ENCODE measurements around the gene TCF4.

Gene TCF4

DNA sequence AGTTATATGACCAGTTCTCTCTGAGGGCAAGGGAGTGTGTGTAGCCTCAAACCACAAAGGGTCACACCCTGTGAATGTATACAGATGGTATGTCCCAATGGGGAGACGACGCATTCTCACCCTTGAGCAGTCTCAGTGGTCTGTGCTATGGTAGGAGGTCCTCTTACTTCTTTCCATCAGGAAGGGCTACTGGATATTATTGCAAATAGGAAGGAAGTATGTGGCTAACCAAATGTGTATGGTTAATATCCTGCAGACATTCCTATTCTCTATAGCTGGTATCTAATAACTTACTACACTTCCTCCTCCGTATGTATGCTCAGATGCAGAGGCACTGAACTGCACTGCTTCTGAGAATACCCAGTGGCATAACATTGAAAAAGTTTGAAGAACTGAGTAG, 322.0 kb downstream of the TCF4 start:
- no peaks in the 10 kb centered on the region for H3K9me3 ChIP-seq (ENCODE audit: control insufficient read depth, low read depth, low read length)
- no peak overlapping the region for H3K9ac ChIP-seq (ENCODE audit: low read length)
- H3K36me3 ChIP-seq (ENCODE audit: control insufficient read depth, low read depth, low read length) = peaks cover 32% of the 10 kb centered on the region
- H3K4me1 ChIP-seq (ENCODE audit: control insufficient read depth, low read depth, low read length) = peaks cover 26% of the 10 kb centered on the region
- H3K27me3 ChIP-seq (ENCODE audit: control insufficient read depth, insufficient read depth, low read length) = no peaks in the 10 kb centered on the region
- no peak overlapping the region for H3K27ac ChIP-seq (ENCODE audit: low read length)
- no peak overlapping the region for H3K4me3 ChIP-seq (ENCODE audit: low read length)

DNA sequence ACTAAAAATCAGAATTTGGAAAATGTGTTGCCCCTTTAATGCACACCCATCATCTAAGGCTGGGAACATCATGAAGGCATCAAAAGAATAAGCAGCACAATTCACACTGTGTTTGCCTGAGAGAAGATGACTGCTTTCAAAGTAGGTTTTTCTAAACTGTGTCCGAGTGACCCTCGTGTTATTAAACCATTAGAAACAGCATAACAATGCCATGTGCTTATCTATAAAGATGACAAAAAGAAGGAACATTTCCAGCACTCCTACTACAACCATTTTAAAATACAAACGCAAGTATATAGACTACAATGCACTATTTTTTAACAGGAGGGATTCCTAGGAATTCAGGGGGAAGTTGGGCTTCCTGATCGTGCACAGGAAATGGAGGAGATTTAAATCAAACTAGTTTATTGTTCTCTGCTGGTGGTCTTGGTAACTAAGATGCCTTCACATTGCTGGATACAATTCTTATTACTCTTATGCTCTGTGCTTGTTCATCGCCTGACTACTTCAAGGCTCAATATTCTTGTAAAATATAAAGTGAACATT, 322.8 kb downstream of the TCF4 start:
- H3K9ac ChIP-seq (ENCODE audit: low read length) = no peak overlapping the region
- H3K4me3 ChIP-seq (ENCODE audit: low read length) = no peak overlapping the region
- peaks cover 26% of the 10 kb centered on the region for H3K4me1 ChIP-seq (ENCODE audit: control insufficient read depth, low read depth, low read length)
- no peaks in the 10 kb centered on the region for H3K9me3 ChIP-seq (ENCODE audit: control insufficient read depth, low read depth, low read length)
- H3K36me3 ChIP-seq (ENCODE audit: control insufficient read depth, low read depth, low read length) = peaks cover 34% of the 10 kb centered on the region
- no peak overlapping the region for H3K27ac ChIP-seq (ENCODE audit: low read length)
- H3K27me3 ChIP-seq (ENCODE audit: control insufficient read depth, insufficient read depth, low read length) = no peaks in the 10 kb centered on the region

- Histone ChIP-seq H3K4me3 (ENCODE audit: low read length) (no peak overlapping the region), H3K27me3 (ENCODE audit: control insufficient read depth, insufficient read depth, low read length) (no peaks in the 10 kb centered on the region), H3K27ac (ENCODE audit: low read length) (no peak overlapping the region), H3K9me3 (ENCODE audit: control insufficient read depth, low read depth, low read length) (no peaks in the 10 kb centered on the region), H3K4me1 (ENCODE audit: control insufficient read depth, low read depth, low read length) (peaks cover 26% of the 10 kb centered on the region), H3K36me3 (ENCODE audit: control insufficient read depth, low read depth, low read length) (peaks cover 29% of the 10 kb centered on the region), H3K9ac (ENCODE audit: low read length) (no peak overlapping the region)
Observed at GRCh38 chr18:55264108-55264507, 323.9 kb downstream of the TCF4 start.

DNA sequence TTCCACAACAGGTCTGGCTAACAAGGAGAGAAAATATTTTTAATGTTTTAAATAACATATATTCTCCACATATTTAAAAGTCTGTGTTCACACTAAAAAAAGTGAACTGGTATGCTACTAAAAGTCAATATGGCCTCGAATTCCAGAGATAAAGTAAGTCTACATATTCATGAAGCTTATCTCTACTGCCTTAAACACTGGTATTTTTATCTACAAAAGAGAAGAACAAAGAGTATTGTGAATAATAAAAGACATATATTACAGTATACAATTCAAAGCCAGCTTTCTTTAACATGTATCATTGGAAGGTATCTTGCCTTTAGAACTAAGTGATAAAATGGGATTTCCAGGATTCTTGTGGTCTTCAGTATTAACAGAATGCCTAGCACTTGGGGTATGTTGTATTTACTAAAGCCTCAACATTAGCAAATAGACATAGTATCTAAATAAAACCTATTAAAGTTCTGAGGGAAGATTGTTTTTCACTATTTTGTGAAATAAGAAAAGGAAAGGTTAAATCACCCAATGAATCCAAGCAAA, 325.9 kb downstream of the TCF4 start:
- Histone ChIP-seq H3K4me3 (ENCODE audit: low read length) (no peak overlapping the region), H3K9ac (ENCODE audit: low read length) (no peak overlapping the region), H3K4me1 (ENCODE audit: control insufficient read depth, low read depth, low read length) (peaks cover 26% of the 10 kb centered on the region), H3K9me3 (ENCODE audit: control insufficient read depth, low read depth, low read length) (no peaks in the 10 kb centered on the region), H3K36me3 (ENCODE audit: control insufficient read depth, low read depth, low read length) (peaks cover 26% of the 10 kb centered on the region), H3K27ac (ENCODE audit: low read length) (no peak overlapping the region), H3K27me3 (ENCODE audit: control insufficient read depth, insufficient read depth, low read length) (no peaks in the 10 kb centered on the region)

DNA sequence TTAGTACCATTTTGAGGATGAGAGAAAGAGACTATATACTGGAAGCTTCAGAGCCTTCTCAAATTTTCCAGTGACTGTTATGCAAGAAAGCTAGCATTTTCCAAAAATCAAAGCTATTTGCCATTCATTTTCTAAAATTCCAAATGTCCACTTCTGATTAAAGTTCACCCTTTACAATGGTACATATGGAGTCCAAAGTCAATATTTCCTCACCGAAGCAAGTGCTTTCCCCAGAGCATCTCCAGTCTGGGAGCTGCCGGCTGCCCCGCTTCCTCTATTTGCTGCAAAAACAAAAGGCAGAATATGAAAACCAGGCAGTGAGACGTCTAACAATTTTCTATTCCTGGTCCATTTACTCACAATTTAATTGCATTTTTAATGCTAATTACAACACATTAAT, 326.7 kb downstream of the TCF4 start:
- Histone ChIP-seq H3K4me3 (ENCODE audit: low read length) (no peak overlapping the region), H3K9me3 (ENCODE audit: control insufficient read depth, low read depth, low read length) (no peaks in the 10 kb centered on the region), H3K36me3 (ENCODE audit: control insufficient read depth, low read depth, low read length) (peaks cover 25% of the 10 kb centered on the region), H3K27me3 (ENCODE audit: control insufficient read depth, insufficient read depth, low read length) (no peaks in the 10 kb centered on the region), H3K4me1 (ENCODE audit: control insufficient read depth, low read depth, low read length) (peaks cover 26% of the 10 kb centered on the region), H3K9ac (ENCODE audit: low read length) (no peak overlapping the region), H3K27ac (ENCODE audit: low read length) (no peak overlapping the region)

DNA sequence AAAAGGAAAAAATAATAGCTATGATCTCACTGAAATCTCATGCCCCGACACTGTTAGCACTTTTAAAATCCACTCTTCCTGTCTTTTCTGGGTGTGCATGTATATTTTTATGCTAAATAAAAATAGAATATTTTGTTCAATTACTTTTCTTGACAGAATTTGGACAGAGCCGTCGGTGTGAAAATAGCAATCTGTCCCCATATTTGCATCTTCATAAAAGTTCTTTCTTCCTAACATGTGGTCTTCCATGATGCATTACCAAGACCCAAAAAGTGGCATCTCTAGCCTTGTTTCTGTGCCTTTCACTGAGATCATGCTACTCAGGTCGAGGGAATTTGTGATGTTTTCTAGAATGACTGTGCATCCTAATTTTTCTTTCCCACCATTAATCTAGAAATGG, 329.9 kb downstream of the TCF4 start:
- Histone ChIP-seq H3K36me3 (ENCODE audit: control insufficient read depth, low read depth, low read length) (peaks cover 37% of the 10 kb centered on the region), H3K27me3 (ENCODE audit: control insufficient read depth, insufficient read depth, low read length) (no peaks in the 10 kb centered on the region), H3K4me1 (ENCODE audit: control insufficient read depth, low read depth, low read length) (peaks cover 6% of the 10 kb centered on the region), H3K27ac (ENCODE audit: low read length) (no peak overlapping the region), H3K9me3 (ENCODE audit: control insufficient read depth, low read depth, low read length) (no peaks in the 10 kb centered on the region), H3K9ac (ENCODE audit: low read length) (no peak overlapping the region), H3K4me3 (ENCODE audit: low read length) (no peak overlapping the region)

- Histone ChIP-seq H3K4me3 (ENCODE audit: low read length) (no peak overlapping the region), H3K27ac (ENCODE audit: low read length) (no peak overlapping the region), H3K27me3 (ENCODE audit: control insufficient read depth, insufficient read depth, low read length) (no peaks in the 10 kb centered on the region), H3K4me1 (ENCODE audit: control insufficient read depth, low read depth, low read length) (peaks cover 7% of the 10 kb centered on the region), H3K9ac (ENCODE audit: low read length) (no peak overlapping the region), H3K36me3 (ENCODE audit: control insufficient read depth, low read depth, low read length) (peaks cover 40% of the 10 kb centered on the region), H3K9me3 (ENCODE audit: control insufficient read depth, low read depth, low read length) (no peaks in the 10 kb centered on the region)
Observed at GRCh38 chr18:55256929-55257289, 331.1 kb downstream of the TCF4 start.

GRCh38 chr18:55256226-55256928, 331.6 kb downstream of the TCF4 start:
- H3K4me3 ChIP-seq (ENCODE audit: low read length) = no peak overlapping the region
- H3K9ac ChIP-seq (ENCODE audit: low read length) = no peak overlapping the region
- no peak overlapping the region for H3K27ac ChIP-seq (ENCODE audit: low read length)
- H3K36me3 ChIP-seq (ENCODE audit: control insufficient read depth, low read depth, low read length) = peaks cover 40% of the 10 kb centered on the region
- no peaks in the 10 kb centered on the region for H3K27me3 ChIP-seq (ENCODE audit: control insufficient read depth, insufficient read depth, low read length)
- no peaks in the 10 kb centered on the region for H3K9me3 ChIP-seq (ENCODE audit: control insufficient read depth, low read depth, low read length)
- peaks cover 13% of the 10 kb centered on the region for H3K4me1 ChIP-seq (ENCODE audit: control insufficient read depth, low read depth, low read length)

DNA sequence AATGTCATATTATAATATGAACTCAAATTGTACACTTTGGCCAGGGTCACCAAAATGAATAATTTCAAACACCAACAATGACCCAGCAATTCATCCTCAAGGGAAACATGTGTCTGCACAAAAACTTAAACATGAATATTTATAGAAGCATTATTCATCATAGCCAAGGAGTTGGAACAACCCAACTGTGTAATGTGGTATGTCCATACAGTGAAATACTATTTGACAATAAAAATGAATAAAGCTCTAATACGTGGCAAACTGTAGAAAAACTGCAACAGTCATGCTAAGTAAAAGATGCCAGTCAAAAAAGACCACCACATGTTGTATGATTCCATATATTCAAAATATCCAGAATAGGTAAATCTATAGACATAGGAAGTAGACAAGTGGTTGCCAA, 334.2 kb downstream of the TCF4 start:
- peaks cover 40% of the 10 kb centered on the region for H3K36me3 ChIP-seq (ENCODE audit: control insufficient read depth, low read depth, low read length)
- no peak overlapping the region for H3K4me3 ChIP-seq (ENCODE audit: low read length)
- no peaks in the 10 kb centered on the region for H3K9me3 ChIP-seq (ENCODE audit: control insufficient read depth, low read depth, low read length)
- H3K27ac ChIP-seq (ENCODE audit: low read length) = no peak overlapping the region
- H3K4me1 ChIP-seq (ENCODE audit: control insufficient read depth, low read depth, low read length) = peaks cover 19% of the 10 kb centered on the region
- no peak overlapping the region for H3K9ac ChIP-seq (ENCODE audit: low read length)
- no peaks in the 10 kb centered on the region for H3K27me3 ChIP-seq (ENCODE audit: control insufficient read depth, insufficient read depth, low read length)

GRCh38 chr18:55252901-55253300, 335.1 kb downstream of the TCF4 start:
- Histone ChIP-seq H3K9ac (ENCODE audit: low read length) (no peak overlapping the region), H3K4me3 (ENCODE audit: low read length) (no peak overlapping the region), H3K27ac (ENCODE audit: low read length) (no peak overlapping the region), H3K4me1 (ENCODE audit: control insufficient read depth, low read depth, low read length) (peaks cover 19% of the 10 kb centered on the region), H3K27me3 (ENCODE audit: control insufficient read depth, insufficient read depth, low read length) (no peaks in the 10 kb centered on the region), H3K36me3 (ENCODE audit: control insufficient read depth, low read depth, low read length) (peaks cover 40% of the 10 kb centered on the region), H3K9me3 (ENCODE audit: control insufficient read depth, low read depth, low read length) (no peaks in the 10 kb centered on the region)

DNA sequence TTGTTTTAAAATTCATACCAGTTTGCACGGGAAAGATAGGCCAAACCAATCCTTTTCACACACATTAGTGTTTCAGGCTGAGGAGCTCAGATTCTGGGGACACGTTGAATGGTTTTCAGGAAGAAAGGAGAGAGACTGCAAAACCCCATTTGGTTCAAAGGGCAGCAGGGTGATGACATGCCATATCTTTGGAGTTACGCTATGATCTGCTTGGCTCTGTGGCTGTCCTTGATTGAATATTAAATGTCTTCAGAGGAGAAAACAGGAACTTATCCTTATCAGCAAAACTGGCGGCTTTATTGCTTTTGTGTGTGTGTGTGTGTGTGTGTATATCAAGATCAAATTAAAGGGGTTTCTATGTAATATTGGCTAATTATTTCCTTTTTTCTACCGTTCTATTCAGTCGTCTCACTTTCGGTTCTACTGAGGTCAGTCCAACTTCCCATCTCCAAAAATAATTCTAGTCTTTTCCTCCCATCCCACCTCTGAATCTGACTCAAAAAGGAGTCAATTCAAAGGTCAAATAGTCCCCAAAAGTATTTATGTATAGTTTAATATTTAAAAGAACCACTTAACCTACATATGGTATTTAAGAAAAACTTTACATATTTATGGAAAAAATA, 335.8 kb downstream of the TCF4 start:
- H3K4me1 ChIP-seq (ENCODE audit: control insufficient read depth, low read depth, low read length) = peaks cover 19% of the 10 kb centered on the region
- peaks cover 35% of the 10 kb centered on the region for H3K36me3 ChIP-seq (ENCODE audit: control insufficient read depth, low read depth, low read length)
- H3K9me3 ChIP-seq (ENCODE audit: control insufficient read depth, low read depth, low read length) = no peaks in the 10 kb centered on the region
- no peak overlapping the region for H3K9ac ChIP-seq (ENCODE audit: low read length)
- H3K27ac ChIP-seq (ENCODE audit: low read length) = no peak overlapping the region
- H3K4me3 ChIP-seq (ENCODE audit: low read length) = no peak overlapping the region
- H3K27me3 ChIP-seq (ENCODE audit: control insufficient read depth, insufficient read depth, low read length) = no peaks in the 10 kb centered on the region

Data from iPS-18a (cell line).